IPS-NIHi7 (cell line): ENCODE results near the gene B3GALT4.
A peak's percentile ranks its signal among the peaks of the same experiment; 100 is the strongest.
"Not testable (repeated sequence)": the region's sequence is repeated elsewhere in the genome, so short reads cannot be mapped to it uniquely, and the experiment has no call there.

ENCODE experiments used
- DNase-seq: peaks from one replicate; pipeline ENCODE4 v3.0.0; 2012; ENCODE audit warnings: mixed read lengths; ENCODE audit errors: extremely low spot score

B3GALT4 gene

GRCh38 chr6:33276864-33277662 is at the start of gene B3GALT4:
TSS of gene B3GALT4 (plus strand) at chr6:33277123. CDS start at chr6:33277420, 297 bp downstream.
- DNase-seq, result peak; percentile 89

GRCh38 chr6:33235221-33235634 is 41.7 kb upstream of the B3GALT4 start:
- peak; percentile 31 for DNase-seq

GRCh38 chr6:33236328-33236727 is 40.6 kb upstream of the B3GALT4 start:
- DNase-seq, result no peak

GRCh38 chr6:33236852-33237251 is 40.1 kb upstream of the B3GALT4 start:
- DNase-seq, result no peak

- no peak for DNase-seq
These were observed 39.2 kb upstream of the B3GALT4 start for GRCh38 chr6:33237741-33238140.

GRCh38 chr6:33241968-33242367 is 35.0 kb upstream of the B3GALT4 start:
- DNase-seq, result no peak

GRCh38 chr6:33243476-33243875 is 33.4 kb upstream of the B3GALT4 start:
- DNase-seq, result no peak

- peak; percentile 83 for DNase-seq
These were observed 28.8 kb upstream of the B3GALT4 start for GRCh38 chr6:33247977-33248642.

- no peak for DNase-seq
These were observed 28.3 kb upstream of the B3GALT4 start for GRCh38 chr6:33248643-33248931.

GRCh38 chr6:33248932-33249731 is 27.8 kb upstream of the B3GALT4 start:
- peak; percentile 92 for DNase-seq

- DNase-seq, result peak; percentile 15
These were observed 26.9 kb upstream of the B3GALT4 start for GRCh38 chr6:33249732-33250630.

- no peak for DNase-seq
These were observed 26.2 kb upstream of the B3GALT4 start for GRCh38 chr6:33250731-33251130.

GRCh38 chr6:33251395-33252012 is 25.4 kb upstream of the B3GALT4 start:
- DNase-seq, result no peak

- DNase-seq, result no peak
These were observed 24.2 kb upstream of the B3GALT4 start for GRCh38 chr6:33252759-33253158.

- DNase-seq, result no peak
These were observed 22.3 kb upstream of the B3GALT4 start for GRCh38 chr6:33254591-33254990.

- no peak for DNase-seq
These were observed 17.9 kb upstream of the B3GALT4 start for GRCh38 chr6:33259032-33259431.

GRCh38 chr6:33262490-33262889 is 14.4 kb upstream of the B3GALT4 start:
- not testable (repeated sequence) for DNase-seq

GRCh38 chr6:33264015-33264414 is 12.9 kb upstream of the B3GALT4 start:
- DNase-seq, result no peak

GRCh38 chr6:33271117-33271467 is 5.8 kb upstream of the B3GALT4 start:
- DNase-seq, result no peak

GRCh38 chr6:33271468-33272274 is 5.3 kb upstream of the B3GALT4 start, which contains the start of the genes RPS18 and VPS52:
TSS of gene RPS18 (plus strand) at chr6:33272075. CDS start at chr6:33272120, 45 bp downstream.
TSS of gene VPS52 (minus strand) at chr6:33271876. CDS start at chr6:33271675, 201 bp downstream.
- DNase-seq, result peak; percentile 90
